IMR-90 (cell line): ENCODE data around the gene EPB41L4A. TPM values are rescaled to one million over a fixed set of nuclear protein-coding genes. Genes with fewer than 3 reads are reported as not detected.

Experiments
- ATAC-seq: fragments of 200-7000 bp; cut with Tn5 transposase; 2 replicates; pipeline ENCODE4 v1.9.1; 2020; ENCODE audit warnings: low read depth, mild to moderate bottlenecking, moderate library complexity
- BruUV-seq: library from RNA; stranded (reverse); fragments of 400-500 nt; replicated peaks from 2 replicates; lab custom pipeline; 2021; lab: Mats Ljungman, UMichigan
- CTCF ChIA-PET: fragments of 300-600 bp; formaldehyde crosslinking; extraction: SDS; loops from one replicate; lab custom pipeline; 2021; ENCODE audit warnings: antibody characterized with exemption; lab: Yijun Ruan, JAX
- POLR2A ChIA-PET: fragments of 300-600 bp; sonication (Branson Sonifier 250); formaldehyde crosslinking; loops from one replicate; lab custom pipeline; 2022; ENCODE audit warnings: antibody characterized with exemption; ENCODE audit not compliant: unreplicated experiment; lab: Charles Lee
- DNase-seq: peaks from one replicate; pipeline ENCODE4 v3.0.0; 2013
- H2AFZ ChIP-seq: replicated peaks from 2 replicates; pipeline ENCODE3; 2013; ENCODE audit warnings: low read length, mild to moderate bottlenecking; ENCODE audit not compliant: poor library complexity
- H2AK5ac ChIP-seq: 2 replicates; pipeline ENCODE4 v1.6.1; 2013; ENCODE audit warnings: low read depth, low read length, inconsistent platforms
- H2AK9ac ChIP-seq: replicated peaks from 2 replicates; pipeline ENCODE3; 2013; ENCODE audit warnings: mild to moderate bottlenecking, low read depth, low read length, moderate library complexity; ENCODE audit not compliant: poor library complexity
- H2BK120ac ChIP-seq: 2 replicates; pipeline ENCODE4 v1.6.1; 2013; ENCODE audit warnings: low read depth, low read length, inconsistent platforms
- H2BK15ac ChIP-seq: 3 replicates; pipeline ENCODE4 v1.6.1; 2013; ENCODE audit warnings: low read depth, low read length, inconsistent platforms
- H2BK20ac ChIP-seq: 2 replicates; pipeline ENCODE4 v1.6.1; 2013; ENCODE audit warnings: low read depth, mild to moderate bottlenecking, inconsistent platforms, low read length, moderate library complexity
- H2BK5ac ChIP-seq: 2 replicates; pipeline ENCODE4 v1.6.1; 2013; ENCODE audit warnings: mild to moderate bottlenecking, low read depth, low read length, inconsistent platforms; ENCODE audit not compliant: poor library complexity, severe bottlenecking
- H3K14ac ChIP-seq: replicated peaks from 2 replicates; pipeline ENCODE4 v1.6.1; 2013; ENCODE audit warnings: low read depth, low read length, inconsistent platforms
- H3K18ac ChIP-seq: 2 replicates; pipeline ENCODE4 v1.6.1; 2013; ENCODE audit warnings: low read depth, low read length, control low read depth
- H3K23ac ChIP-seq: 2 replicates; pipeline ENCODE4 v1.6.1; 2013; ENCODE audit warnings: low read depth, low read length, inconsistent platforms
- H3K27ac ChIP-seq: 2 replicates; pipeline ENCODE4 v1.5.1; 2013; ENCODE audit warnings: mild to moderate bottlenecking, control low read depth, low read length; ENCODE audit not compliant: insufficient read depth
- H3K27me3 ChIP-seq: 2 replicates; pipeline ENCODE4 v1.6.1; 2013; ENCODE audit warnings: low read length; ENCODE audit not compliant: control insufficient read depth, insufficient read depth
- H3K36me3 ChIP-seq: 2 replicates; pipeline ENCODE4 v1.6.1; 2013; ENCODE audit warnings: low read length, mixed read lengths; ENCODE audit not compliant: control insufficient read depth, insufficient read depth
- H3K4ac ChIP-seq: 2 replicates; pipeline ENCODE4 v1.6.1; 2013; ENCODE audit warnings: low read depth, low read length, inconsistent platforms
- H3K4me1 ChIP-seq: 2 replicates; pipeline ENCODE4 v1.6.1; 2013; ENCODE audit warnings: low read length, mixed read lengths; ENCODE audit not compliant: control insufficient read depth, insufficient read depth
- H3K4me2 ChIP-seq: 2 replicates; pipeline ENCODE4 v1.6.1; 2013; ENCODE audit warnings: low read depth, mild to moderate bottlenecking, control low read depth, low read length, moderate library complexity
- H3K4me3 ChIP-seq: 2 replicates; pipeline ENCODE4 v1.5.1; 2013; ENCODE audit warnings: low read depth, mild to moderate bottlenecking, control low read depth, low read length, moderate library complexity; ENCODE audit not compliant: insufficient read depth
- H3K56ac ChIP-seq: 2 replicates; pipeline ENCODE4 v1.6.1; 2013; ENCODE audit warnings: low read length, inconsistent platforms; ENCODE audit not compliant: insufficient read depth; ENCODE audit errors: extremely low read depth
- H3K79me1 ChIP-seq, 2 experiments: 2 replicates each; pipeline ENCODE4 v1.6.1; 2013; ENCODE audit warnings: low read length in 2 of 2, inconsistent platforms in 1 of 2, low read depth in 1 of 2
- H3K9ac ChIP-seq: 2 replicates; pipeline ENCODE4 v1.6.1; 2013; ENCODE audit warnings: low read depth, low read length, control low read depth
- H3K9me1 ChIP-seq: 2 replicates; pipeline ENCODE4 v1.6.1; 2013; ENCODE audit warnings: low read length, inconsistent platforms; ENCODE audit not compliant: insufficient read depth
- H3K9me3 ChIP-seq: 2 replicates; pipeline ENCODE4 v1.6.1; 2013; ENCODE audit warnings: low read length; ENCODE audit not compliant: control insufficient read depth, insufficient read depth
- H4K20me1 ChIP-seq: 2 replicates; pipeline ENCODE4 v1.6.1; 2013; ENCODE audit warnings: low read length, inconsistent platforms; ENCODE audit not compliant: insufficient read depth
- H4K5ac ChIP-seq: 2 replicates; pipeline ENCODE4 v1.6.1; 2013; ENCODE audit warnings: mild to moderate bottlenecking, low read depth, low read length, control low read depth
- H4K8ac ChIP-seq, 2 experiments: 2 replicates each; pipeline ENCODE4 v1.6.1; 2013; ENCODE audit warnings: low read depth in 2 of 2, low read length in 2 of 2, control low read depth in 1 of 2, inconsistent platforms in 1 of 2
- H4K91ac ChIP-seq: 2 replicates; pipeline ENCODE4 v1.6.1; 2013; ENCODE audit warnings: low read depth, low read length, inconsistent platforms; ENCODE audit not compliant: insufficient read depth
- BHLHE40 ChIP-seq: fragments of 150-350 bp; IDR thresholded peaks from 2 replicates; pipeline ENCODE4 v1.6.1; 2016; ENCODE audit warnings: mild to moderate bottlenecking, low read depth, low read length
- CHD1 ChIP-seq: IDR thresholded peaks from 2 replicates; pipeline ENCODE4 v1.6.1; 2012; ENCODE audit warnings: low read depth, low read length, improper control_type of control experiment
- CTCF ChIP-seq: conservative IDR thresholded peaks from 2 replicates; pipeline ENCODE4 v1.5.1; 2012; ENCODE audit warnings: mild to moderate bottlenecking, low read depth, low read length, improper control_type of control experiment
- ELK1 ChIP-seq: fragments of 150-350 bp; IDR thresholded peaks from 2 replicates; pipeline ENCODE4 v1.6.1; 2016; ENCODE audit warnings: low read depth, mild to moderate bottlenecking, low read length, moderate library complexity, borderline replicate concordance
- FOS ChIP-seq: fragments of 150-350 bp; IDR thresholded peaks from 2 replicates; pipeline ENCODE4 v1.6.1; 2016; ENCODE audit warnings: low read depth, low read length
- MAZ ChIP-seq: IDR thresholded peaks from 2 replicates; pipeline ENCODE4 v1.6.1; 2012; ENCODE audit warnings: low read depth, mild to moderate bottlenecking, low read length, improper control_type of control experiment, moderate library complexity, borderline replicate concordance
- RAD21 ChIP-seq: IDR thresholded peaks from 2 replicates; pipeline ENCODE4 v1.6.1; 2012; ENCODE audit warnings: low read length, improper control_type of control experiment
- RCOR1 ChIP-seq: IDR thresholded peaks from 2 replicates; pipeline ENCODE4 v1.6.1; 2012; ENCODE audit warnings: mild to moderate bottlenecking, low read length, improper control_type of control experiment; ENCODE audit not compliant: insufficient replicate concordance
- USF2 ChIP-seq: fragments of 150-350 bp; IDR thresholded peaks from 2 replicates; pipeline ENCODE4 v1.6.1; 2017; ENCODE audit warnings: mild to moderate bottlenecking, antibody characterized with exemption, low read length, low read depth
- WGBS, 2 experiments: methylation state at CpG; one replicate each; pipeline versions ENCODE4 v1.1.5 to v1.1.7; 2013; ENCODE audit warnings: missing lambda C conversion rate in 2 of 2; ENCODE audit not compliant: insufficient read length in 1 of 2; ENCODE audit errors: extremely low coverage in 2 of 2; 5-methylcytosine and 5-hydroxymethylcytosine counted together
- dilution Hi-C: fragments of 300-500 bp; cut with HindIII; formaldehyde crosslinking; loops from one replicate; pipeline ENCODE4 v1.14.3; 2018; ENCODE audit warnings: low sequenced_read_pairs; ENCODE audit not compliant: unreplicated experiment
- in situ Hi-C: fragments of 300-500 bp; cut with MboI; formaldehyde crosslinking; loops from 3 replicates; pipeline ENCODE4 v1.14.3; 2019; ENCODE audit warnings: low sequenced_read_pairs, inconsistent platforms, mixed read lengths
- intact Hi-C: fragments of 100-400 bp; cut with micrococcal nuclease; formaldehyde crosslinking; loops from 2 replicates; pipeline ENCODE4 v1.10.0; 2022
- polyA plus RNA-seq, 3 experiments: library from polyadenylated mRNA; depleted of rRNA; stranded (reverse); fragments of >200 nt; gene quantifications; 2 replicates each; pipeline ENCODE4 v1.2.3, GENCODE V29; 2012; ENCODE audit warnings: low replicate concordance in 1 of 3
- total RNA-seq: library from RNA; depleted of rRNA; stranded (reverse); fragments of >200 nt; gene quantifications from 2 replicates; pipeline ENCODE4 v1.2.3, GENCODE V29; 2012

The EPB41L4A gene
- total and polyA plus RNA-seq, 2 of the 4 experiments (the other 2 are of a cell fraction) = under 0.01 to 0.02 TPM

GRCh38 chr5:112217843-112218579, 201.1 kb downstream of the EPB41L4A start:
- H3K4me1 ChIP-seq = no peaks in the 10 kb centered on the region
- H4K91ac ChIP-seq = no peak overlapping the region
- in situ Hi-C loops (no loop called here), intact Hi-C loops (no loop called here), dilution Hi-C loops (no loop called here)
- H2BK20ac ChIP-seq = no peak overlapping the region
- H3K4me3 ChIP-seq = no peak overlapping the region
- H3K4me2 ChIP-seq = no peak overlapping the region
- TF ChIP-seq RCOR1 = no peak
- TF ChIP-seq FOS = no peak
- TF ChIP-seq USF2 = no peak
- TF ChIP-seq RAD21 = no peak
- TF ChIP-seq CTCF = no peak
- no peak for TF ChIP-seq CHD1
- TF ChIP-seq BHLHE40 = no peak
- TF ChIP-seq ELK1 = no peak
- TF ChIP-seq MAZ = no peak
- H3K9me1 ChIP-seq = no peaks in the 10 kb centered on the region
- H2AK5ac ChIP-seq = no peak overlapping the region
- no peak overlapping the region for H3K56ac ChIP-seq
- H3K4ac ChIP-seq = no peak overlapping the region
- no peaks in the 10 kb centered on the region for H3K9me3 ChIP-seq
- DNase-seq (no peak), ATAC-seq (no peak)
- H3K36me3 ChIP-seq = no peaks in the 10 kb centered on the region
- H3K18ac ChIP-seq = no peak overlapping the region
- H3K9ac ChIP-seq = no peak overlapping the region
- ChIA-PET POLR2A (no interaction called here), CTCF (no interaction called here)
- H4K20me1 ChIP-seq = no peaks in the 10 kb centered on the region
- no peak overlapping the region for H2BK5ac ChIP-seq
- H4K5ac ChIP-seq = no peak overlapping the region
- H2AK9ac ChIP-seq = no peak overlapping the region
- no peak overlapping the region for H2BK15ac ChIP-seq
- BruUV-seq = no TSS peak
- no peaks in the 10 kb centered on the region for H3K79me1 ChIP-seq
- no peak overlapping the region for H2BK120ac ChIP-seq
- H3K27me3 ChIP-seq = no peaks in the 10 kb centered on the region; the same call in none of the 2 replicates
- WGBS, 2 experiments = no CpG with 5 or more reads among the region's 5 CpGs
- H3K14ac ChIP-seq = no peak overlapping the region
- H2AFZ ChIP-seq = no peak overlapping the region
- H3K23ac ChIP-seq = no peak overlapping the region
- H4K8ac ChIP-seq = no peak overlapping the region
- H3K27ac ChIP-seq = no peak overlapping the region
